VCaP (cell line): Measurements from ENCODE around the gene COPE.
"Not testable (repeated sequence)": the region's sequence is repeated elsewhere in the genome, so short reads cannot be mapped to it uniquely, and the experiment has no call there.

Source experiments
- H3K27ac ChIP-seq: fragments of 450-650 bp; 2 replicates; pipeline ENCODE4 v1.5.1; 2017
- TF ChIP-seq, protein P1 (sequence below): fragments of 450-650 bp; conservative IDR thresholded peaks from 2 replicates; pipeline ENCODE4 v1.5.1; 2017; ENCODE audit warnings: mild to moderate bottlenecking, moderate library complexity

COPE gene

DNA sequence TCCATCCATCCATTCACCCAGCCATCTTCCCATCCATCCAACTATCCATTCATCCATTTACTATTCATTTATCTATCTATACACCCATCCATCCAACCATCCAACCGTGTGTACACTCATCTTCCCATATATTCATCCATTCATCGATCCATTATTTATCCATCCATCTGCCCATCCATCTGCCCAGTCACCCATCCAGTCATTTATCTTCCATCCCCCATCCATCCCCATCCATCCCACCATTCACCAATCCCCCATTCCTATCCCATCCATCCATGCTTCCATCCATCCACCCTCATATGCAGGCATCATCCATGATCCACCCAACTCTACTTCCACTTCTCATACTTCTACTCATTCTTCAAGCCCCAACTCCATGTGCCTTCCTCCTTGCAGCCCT, 35.9 kb upstream of the COPE start:
- peak overlapping the region; percentile 82; the same call in 1 of the 2 replicates for H3K27ac ChIP-seq

DNA sequence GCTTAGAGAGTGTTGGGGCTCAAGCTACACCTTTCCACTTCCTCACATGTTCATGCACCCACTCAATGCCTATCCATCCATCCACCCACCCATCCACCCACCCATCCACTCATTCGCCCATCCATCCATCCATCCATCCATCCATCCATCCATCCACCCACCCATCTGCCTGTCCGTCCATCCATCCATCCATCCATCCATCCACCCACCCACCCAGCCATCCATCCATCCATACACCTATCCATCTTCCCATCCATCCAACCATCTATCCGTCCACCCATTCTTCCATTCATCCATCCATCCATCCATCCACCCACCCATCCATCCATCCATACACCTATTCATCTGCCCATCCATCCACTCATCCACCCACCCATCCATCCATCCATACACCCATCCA, 34.9 kb upstream of the COPE start:
- TF ChIP-seq, protein P1, sequence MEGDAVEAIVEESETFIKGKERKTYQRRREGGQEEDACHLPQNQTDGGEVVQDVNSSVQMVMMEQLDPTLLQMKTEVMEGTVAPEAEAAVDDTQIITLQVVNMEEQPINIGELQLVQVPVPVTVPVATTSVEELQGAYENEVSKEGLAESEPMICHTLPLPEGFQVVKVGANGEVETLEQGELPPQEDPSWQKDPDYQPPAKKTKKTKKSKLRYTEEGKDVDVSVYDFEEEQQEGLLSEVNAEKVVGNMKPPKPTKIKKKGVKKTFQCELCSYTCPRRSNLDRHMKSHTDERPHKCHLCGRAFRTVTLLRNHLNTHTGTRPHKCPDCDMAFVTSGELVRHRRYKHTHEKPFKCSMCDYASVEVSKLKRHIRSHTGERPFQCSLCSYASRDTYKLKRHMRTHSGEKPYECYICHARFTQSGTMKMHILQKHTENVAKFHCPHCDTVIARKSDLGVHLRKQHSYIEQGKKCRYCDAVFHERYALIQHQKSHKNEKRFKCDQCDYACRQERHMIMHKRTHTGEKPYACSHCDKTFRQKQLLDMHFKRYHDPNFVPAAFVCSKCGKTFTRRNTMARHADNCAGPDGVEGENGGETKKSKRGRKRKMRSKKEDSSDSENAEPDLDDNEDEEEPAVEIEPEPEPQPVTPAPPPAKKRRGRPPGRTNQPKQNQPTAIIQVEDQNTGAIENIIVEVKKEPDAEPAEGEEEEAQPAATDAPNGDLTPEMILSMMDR: no peak
- H3K27ac ChIP-seq: no peak overlapping the region

More for the DNA sequence above, 35.9 kb upstream of the COPE start:
- TF ChIP-seq, protein P1: no peak

DNA sequence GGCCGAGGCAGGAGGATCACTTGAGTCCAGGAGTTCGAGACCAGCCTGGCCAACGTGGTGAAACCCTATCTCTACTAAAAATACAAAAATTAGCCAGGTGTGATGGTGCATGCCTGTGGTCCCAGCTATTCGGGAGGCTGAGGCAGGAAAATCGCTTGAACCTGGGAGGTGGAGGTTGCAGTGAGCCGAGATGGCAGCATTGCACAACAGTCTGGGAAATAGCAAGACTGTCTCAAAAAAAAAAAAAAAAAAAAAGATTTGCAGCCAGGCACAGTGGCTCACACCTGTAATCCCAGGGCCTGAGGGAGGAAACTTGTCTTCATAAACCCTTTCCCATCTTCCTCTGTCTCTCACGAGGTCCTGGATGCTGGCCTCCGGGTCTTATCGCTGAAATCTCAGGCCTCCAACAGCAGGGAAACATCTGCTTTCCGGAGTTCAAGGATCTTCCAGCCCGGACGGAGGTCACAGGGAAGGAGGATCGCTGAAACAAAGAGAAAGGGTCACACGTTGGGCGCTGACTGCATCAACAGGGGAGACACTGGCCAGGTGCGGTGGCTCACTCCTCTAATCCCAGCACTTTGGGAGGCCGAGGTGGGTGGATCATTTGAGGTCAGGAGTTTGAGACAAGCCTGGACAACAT, 33.3 kb upstream of the COPE start:
- not testable (repeated sequence) for H3K27ac ChIP-seq

DNA sequence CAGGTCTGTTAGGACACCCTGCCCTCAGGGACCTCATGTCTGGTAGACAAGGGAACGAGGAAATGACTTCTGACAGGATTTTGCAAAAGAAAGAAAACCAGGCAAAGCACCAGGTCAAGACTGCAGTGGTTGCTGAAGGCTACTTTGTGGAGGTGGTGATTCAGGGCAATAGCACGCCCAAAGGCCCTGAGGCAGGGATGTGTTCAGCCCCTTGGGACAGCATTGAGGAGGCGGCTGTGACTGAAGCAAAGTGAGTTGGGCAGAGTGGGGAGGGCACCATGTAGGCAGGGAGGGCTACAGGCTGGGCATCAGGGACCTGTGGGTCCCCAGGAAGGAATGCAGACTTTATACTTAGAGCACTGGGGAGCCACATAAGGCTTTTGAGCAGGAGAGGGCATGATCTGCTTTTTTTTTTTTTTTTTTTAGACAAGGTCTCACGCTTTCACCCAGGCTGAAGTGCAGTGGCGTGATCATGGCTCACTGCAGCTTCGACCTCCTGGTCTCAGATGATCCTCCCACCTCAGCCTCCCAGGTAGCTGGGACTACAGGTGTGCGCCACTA, 32.6 kb upstream of the COPE start:
- TF ChIP-seq, protein P1: no peak
- H3K27ac ChIP-seq: no peak overlapping the region

DNA sequence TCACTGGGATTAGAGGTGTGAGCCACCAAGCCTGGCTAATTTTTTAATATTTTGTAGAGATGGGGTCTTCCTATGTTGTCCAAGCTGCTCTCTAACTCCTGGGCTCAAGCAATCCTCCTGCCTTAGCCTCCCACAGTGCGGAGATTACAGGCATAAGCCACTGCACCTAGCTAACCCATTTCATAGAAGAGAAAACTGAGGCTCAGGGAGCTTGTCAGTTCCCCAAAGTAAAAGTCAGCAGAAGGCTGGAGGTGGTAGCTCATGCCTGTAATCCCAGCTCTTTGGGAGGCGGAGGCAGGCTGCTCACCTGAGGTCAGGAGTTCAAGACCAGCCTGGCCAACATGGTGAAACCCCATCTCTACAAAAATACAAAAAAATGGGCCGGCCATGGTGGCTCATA, 30.7 kb upstream of the COPE start:
- H3K27ac ChIP-seq: no peak overlapping the region
- TF ChIP-seq, protein P1: no peak

DNA sequence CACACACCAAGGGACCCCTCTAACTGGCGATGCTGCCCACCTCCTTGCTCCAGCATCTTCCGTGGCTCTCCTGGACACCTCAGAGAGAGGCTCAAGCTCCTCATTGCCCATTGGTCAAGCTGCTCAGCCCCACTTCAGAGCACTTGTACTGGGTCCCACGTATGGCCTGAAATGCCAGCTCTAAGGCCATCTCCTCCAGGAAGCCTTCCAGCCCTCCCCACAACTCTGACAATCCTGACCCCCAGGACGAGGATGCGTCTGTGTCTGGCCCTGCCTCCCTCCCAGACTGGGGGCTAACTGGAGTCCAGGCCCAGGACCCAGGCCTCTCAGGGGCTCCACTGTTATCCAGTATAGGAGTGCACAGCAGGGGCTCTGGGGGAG, 29.8 kb upstream of the COPE start:
- TF ChIP-seq, protein P1: no peak
- H3K27ac ChIP-seq: no peak overlapping the region

DNA sequence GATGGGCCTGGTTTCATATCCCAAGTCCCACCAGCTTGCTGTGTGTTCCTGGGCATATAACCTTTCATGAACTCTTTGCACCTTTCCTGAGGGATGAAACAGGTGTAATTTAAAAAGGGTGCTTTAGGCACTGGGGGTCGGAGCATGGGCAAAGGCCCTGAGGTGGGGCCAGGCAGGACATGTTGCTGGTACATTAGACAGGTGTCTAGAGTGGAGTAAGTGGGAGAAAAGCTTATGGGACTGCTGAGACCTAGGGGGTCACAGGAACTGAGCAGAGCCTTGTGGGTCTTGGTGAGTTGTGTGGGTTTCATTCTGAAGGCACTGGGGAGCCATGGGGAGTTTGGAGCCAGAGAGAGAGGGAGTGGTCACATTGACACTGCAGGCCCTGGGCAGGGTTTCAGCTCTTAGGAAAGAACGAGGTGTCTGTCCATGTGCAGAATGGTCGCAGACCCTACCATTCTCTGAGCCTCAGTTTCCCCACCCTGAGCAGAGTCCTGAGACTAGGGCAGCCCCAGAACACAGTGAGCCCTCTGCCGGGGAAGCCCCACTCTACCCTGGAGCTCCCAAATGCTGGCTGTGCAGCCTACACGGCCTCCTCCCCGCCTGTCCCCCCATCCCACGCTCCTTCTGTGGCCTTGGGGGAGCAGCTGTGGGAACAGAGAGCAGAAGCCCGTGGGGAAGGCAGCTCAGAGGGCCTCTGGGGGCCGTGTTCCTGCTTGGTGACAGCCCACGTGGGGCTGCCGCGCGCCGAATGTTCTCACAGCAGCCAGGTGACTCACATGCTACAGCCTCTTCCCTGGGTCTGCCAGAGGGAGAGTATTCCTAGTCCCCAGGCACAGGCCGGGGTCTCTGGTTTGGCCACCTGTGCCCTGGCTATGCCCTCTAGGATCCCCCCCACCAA, 29.1 kb upstream of the COPE start:
- TF ChIP-seq, protein P1: no peak
- H3K27ac ChIP-seq: no peak overlapping the region
